IMR-90 (cell line): ENCODE measurements around the gene SPIN3. TPM values are rescaled to one million over a fixed set of nuclear protein-coding genes. Genes with fewer than 3 reads are reported as not detected.
"Not testable (repeated sequence)": the region's sequence is repeated elsewhere in the genome, so short reads cannot be mapped to it uniquely, and the experiment has no call there.

Source experiments
- ATAC-seq: fragments of 200-7000 bp; cut with Tn5 transposase; 2 replicates; pipeline ENCODE4 v1.9.1; 2020; ENCODE audit warnings: low read depth, mild to moderate bottlenecking, moderate library complexity
- BruUV-seq: library from RNA; stranded (reverse); fragments of 400-500 nt; replicated peaks from 2 replicates; lab custom pipeline; 2021; lab: Mats Ljungman, UMichigan
- CTCF ChIA-PET: fragments of 300-600 bp; formaldehyde crosslinking; extraction: SDS; loops from one replicate; lab custom pipeline; 2021; ENCODE audit warnings: antibody characterized with exemption; lab: Yijun Ruan, JAX
- POLR2A ChIA-PET: fragments of 300-600 bp; sonication (Branson Sonifier 250); formaldehyde crosslinking; loops from one replicate; lab custom pipeline; 2022; ENCODE audit warnings: antibody characterized with exemption; ENCODE audit not compliant: unreplicated experiment; lab: Charles Lee
- DNase-seq: peaks from one replicate; pipeline ENCODE4 v3.0.0; 2013
- H2AFZ ChIP-seq: replicated peaks from 2 replicates; pipeline ENCODE3; 2013; ENCODE audit warnings: low read length, mild to moderate bottlenecking; ENCODE audit not compliant: poor library complexity
- H2AK5ac ChIP-seq: 2 replicates; pipeline ENCODE4 v1.6.1; 2013; ENCODE audit warnings: low read depth, low read length, inconsistent platforms
- H2AK9ac ChIP-seq: replicated peaks from 2 replicates; pipeline ENCODE3; 2013; ENCODE audit warnings: mild to moderate bottlenecking, low read depth, low read length, moderate library complexity; ENCODE audit not compliant: poor library complexity
- H2BK120ac ChIP-seq: 2 replicates; pipeline ENCODE4 v1.6.1; 2013; ENCODE audit warnings: low read depth, low read length, inconsistent platforms
- H2BK15ac ChIP-seq: 3 replicates; pipeline ENCODE4 v1.6.1; 2013; ENCODE audit warnings: low read depth, low read length, inconsistent platforms
- H2BK20ac ChIP-seq: 2 replicates; pipeline ENCODE4 v1.6.1; 2013; ENCODE audit warnings: low read depth, mild to moderate bottlenecking, inconsistent platforms, low read length, moderate library complexity
- H2BK5ac ChIP-seq: 2 replicates; pipeline ENCODE4 v1.6.1; 2013; ENCODE audit warnings: mild to moderate bottlenecking, low read depth, low read length, inconsistent platforms; ENCODE audit not compliant: poor library complexity, severe bottlenecking
- H3K14ac ChIP-seq: replicated peaks from 2 replicates; pipeline ENCODE4 v1.6.1; 2013; ENCODE audit warnings: low read depth, low read length, inconsistent platforms
- H3K18ac ChIP-seq: 2 replicates; pipeline ENCODE4 v1.6.1; 2013; ENCODE audit warnings: low read depth, low read length, control low read depth
- H3K23ac ChIP-seq: 2 replicates; pipeline ENCODE4 v1.6.1; 2013; ENCODE audit warnings: low read depth, low read length, inconsistent platforms
- H3K27ac ChIP-seq: 2 replicates; pipeline ENCODE4 v1.5.1; 2013; ENCODE audit warnings: mild to moderate bottlenecking, control low read depth, low read length; ENCODE audit not compliant: insufficient read depth
- H3K27me3 ChIP-seq: 2 replicates; pipeline ENCODE4 v1.6.1; 2013; ENCODE audit warnings: low read length; ENCODE audit not compliant: control insufficient read depth, insufficient read depth
- H3K36me3 ChIP-seq: 2 replicates; pipeline ENCODE4 v1.6.1; 2013; ENCODE audit warnings: low read length, mixed read lengths; ENCODE audit not compliant: control insufficient read depth, insufficient read depth
- H3K4ac ChIP-seq: 2 replicates; pipeline ENCODE4 v1.6.1; 2013; ENCODE audit warnings: low read depth, low read length, inconsistent platforms
- H3K4me1 ChIP-seq: 2 replicates; pipeline ENCODE4 v1.6.1; 2013; ENCODE audit warnings: low read length, mixed read lengths; ENCODE audit not compliant: control insufficient read depth, insufficient read depth
- H3K4me2 ChIP-seq: 2 replicates; pipeline ENCODE4 v1.6.1; 2013; ENCODE audit warnings: low read depth, mild to moderate bottlenecking, control low read depth, low read length, moderate library complexity
- H3K4me3 ChIP-seq: 2 replicates; pipeline ENCODE4 v1.5.1; 2013; ENCODE audit warnings: low read depth, mild to moderate bottlenecking, control low read depth, low read length, moderate library complexity; ENCODE audit not compliant: insufficient read depth
- H3K56ac ChIP-seq: 2 replicates; pipeline ENCODE4 v1.6.1; 2013; ENCODE audit warnings: low read length, inconsistent platforms; ENCODE audit not compliant: insufficient read depth; ENCODE audit errors: extremely low read depth
- H3K79me1 ChIP-seq, 2 experiments: 2 replicates each; pipeline ENCODE4 v1.6.1; 2013; ENCODE audit warnings: low read length in 2 of 2, inconsistent platforms in 1 of 2, low read depth in 1 of 2
- H3K9ac ChIP-seq: 2 replicates; pipeline ENCODE4 v1.6.1; 2013; ENCODE audit warnings: low read depth, low read length, control low read depth
- H3K9me1 ChIP-seq: 2 replicates; pipeline ENCODE4 v1.6.1; 2013; ENCODE audit warnings: low read length, inconsistent platforms; ENCODE audit not compliant: insufficient read depth
- H3K9me3 ChIP-seq: 2 replicates; pipeline ENCODE4 v1.6.1; 2013; ENCODE audit warnings: low read length; ENCODE audit not compliant: control insufficient read depth, insufficient read depth
- H4K20me1 ChIP-seq: 2 replicates; pipeline ENCODE4 v1.6.1; 2013; ENCODE audit warnings: low read length, inconsistent platforms; ENCODE audit not compliant: insufficient read depth
- H4K5ac ChIP-seq: 2 replicates; pipeline ENCODE4 v1.6.1; 2013; ENCODE audit warnings: mild to moderate bottlenecking, low read depth, low read length, control low read depth
- H4K8ac ChIP-seq, 2 experiments: 2 replicates each; pipeline ENCODE4 v1.6.1; 2013; ENCODE audit warnings: low read depth in 2 of 2, low read length in 2 of 2, control low read depth in 1 of 2, inconsistent platforms in 1 of 2
- H4K91ac ChIP-seq: 2 replicates; pipeline ENCODE4 v1.6.1; 2013; ENCODE audit warnings: low read depth, low read length, inconsistent platforms; ENCODE audit not compliant: insufficient read depth
- MXI1 ChIP-seq: IDR thresholded peaks from 2 replicates; pipeline ENCODE4 v1.6.1; 2012; ENCODE audit warnings: low read depth, mild to moderate bottlenecking, low read length, moderate library complexity, borderline replicate concordance
- NFE2L2 ChIP-seq: fragments of 150-350 bp; IDR thresholded peaks from 2 replicates; pipeline ENCODE4 v1.6.1; 2016; ENCODE audit warnings: low read depth, mild to moderate bottlenecking, low read length
- POLR2A ChIP-seq: IDR thresholded peaks from 2 replicates; pipeline ENCODE4 v1.6.1; 2012; ENCODE audit warnings: mild to moderate bottlenecking, low read depth, low read length
- SMC3 ChIP-seq: fragments of 150-350 bp; IDR thresholded peaks from 2 replicates; pipeline ENCODE4 v1.6.1; 2016; ENCODE audit warnings: low read depth, mild to moderate bottlenecking, antibody characterized with exemption, low read length, moderate library complexity
- USF2 ChIP-seq: fragments of 150-350 bp; IDR thresholded peaks from 2 replicates; pipeline ENCODE4 v1.6.1; 2017; ENCODE audit warnings: mild to moderate bottlenecking, antibody characterized with exemption, low read length, low read depth
- WGBS, 2 experiments: methylation state at CpG; one replicate each; pipeline versions ENCODE4 v1.1.5 to v1.1.7; 2013; ENCODE audit warnings: missing lambda C conversion rate in 2 of 2; ENCODE audit not compliant: insufficient read length in 1 of 2; ENCODE audit errors: extremely low coverage in 2 of 2; 5-methylcytosine and 5-hydroxymethylcytosine counted together
- dilution Hi-C: fragments of 300-500 bp; cut with HindIII; formaldehyde crosslinking; loops from one replicate; pipeline ENCODE4 v1.14.3; 2018; ENCODE audit warnings: low sequenced_read_pairs; ENCODE audit not compliant: unreplicated experiment
- in situ Hi-C: fragments of 300-500 bp; cut with MboI; formaldehyde crosslinking; loops from 3 replicates; pipeline ENCODE4 v1.14.3; 2019; ENCODE audit warnings: low sequenced_read_pairs, inconsistent platforms, mixed read lengths
- intact Hi-C: fragments of 100-400 bp; cut with micrococcal nuclease; formaldehyde crosslinking; loops from 2 replicates; pipeline ENCODE4 v1.10.0; 2022
- polyA plus RNA-seq, 3 experiments: library from polyadenylated mRNA; depleted of rRNA; stranded (reverse); fragments of >200 nt; gene quantifications; 2 replicates each; pipeline ENCODE4 v1.2.3, GENCODE V29; 2012; ENCODE audit warnings: low replicate concordance in 1 of 3
- total RNA-seq: library from RNA; depleted of rRNA; stranded (reverse); fragments of >200 nt; gene quantifications from 2 replicates; pipeline ENCODE4 v1.2.3, GENCODE V29; 2012

Gene SPIN3
- total and polyA plus RNA-seq, 2 of the 4 experiments (the other 2 are of a cell fraction): 4.3 to 5.3 TPM

GRCh38 chrX:56995271-56995994 is at the start of gene SPIN3 (continued):
- no peak for TF ChIP-seq SMC3
- no peak for TF ChIP-seq MXI1
- TF ChIP-seq NFE2L2: no peak
- TF ChIP-seq POLR2A: no peak

GRCh38 chrX:57044245-57044644 is 48.9 kb upstream of the SPIN3 start:
- Histone ChIP-seq H2BK120ac (no peak overlapping the region), H2AK5ac (no peak overlapping the region), H3K4me2 (no peak overlapping the region), H2AFZ (no peak overlapping the region), H2AK9ac (no peak overlapping the region), H3K14ac (no peak overlapping the region), H3K27me3 (no peaks in the 10 kb centered on the region), H4K8ac (no peak overlapping the region), H3K9ac (no peak overlapping the region), H2BK15ac (no peak overlapping the region), H4K20me1 (no peaks in the 10 kb centered on the region), H3K9me3 (no peaks in the 10 kb centered on the region), H3K9me1 (no peaks in the 10 kb centered on the region), H3K4ac (no peak overlapping the region), H4K91ac (no peak overlapping the region), H2BK5ac (no peak overlapping the region), H3K36me3 (no peaks in the 10 kb centered on the region), H4K5ac (no peak overlapping the region), H2BK20ac (no peak overlapping the region), H3K4me3 (no peak overlapping the region), H3K79me1 (no peaks in the 10 kb centered on the region), H3K4me1 (no peaks in the 10 kb centered on the region), H3K56ac (no peak overlapping the region), H3K18ac (no peak overlapping the region), H3K27ac (no peak overlapping the region), H3K23ac (no peak overlapping the region)
- POLR2A ChIA-PET: no interaction called here
- DNase-seq (no peak), ATAC-seq (no peak)
- CTCF ChIA-PET: no interaction called here
- WGBS, 2 experiments: 40% methylated on average over 1 of the region's 3 CpGs; no CpG with 5 or more reads in 1 of the 2 experiments
- in situ Hi-C loops: no loop called here
- TF ChIP-seq NFE2L2: no peak
- TF ChIP-seq POLR2A: no peak
- no peak for TF ChIP-seq MXI1
- TF ChIP-seq USF2: no peak
- dilution Hi-C loops: no loop called here
- intact Hi-C loops: no loop called here
- BruUV-seq: no TSS peak

GRCh38 chrX:57037265-57037664 is 41.9 kb upstream of the SPIN3 start:
- CTCF ChIA-PET, H3K9ac ChIP-seq, H2AFZ ChIP-seq, POLR2A ChIA-PET, H2BK20ac ChIP-seq, H3K56ac ChIP-seq, H3K23ac ChIP-seq, H3K27me3 ChIP-seq, H4K5ac ChIP-seq, H2BK120ac ChIP-seq, H2BK15ac ChIP-seq, ATAC-seq, H3K79me1 ChIP-seq, H3K4me1 ChIP-seq, H4K20me1 ChIP-seq, H4K91ac ChIP-seq, H3K36me3 ChIP-seq, H3K4me3 ChIP-seq, intact Hi-C loops, H2AK5ac ChIP-seq, H3K9me3 ChIP-seq, H3K9me1 ChIP-seq, H2AK9ac ChIP-seq, H3K18ac ChIP-seq, in situ Hi-C loops, H3K14ac ChIP-seq, H2BK5ac ChIP-seq, BruUV-seq, H3K4me2 ChIP-seq, dilution Hi-C loops, H3K4ac ChIP-seq, H4K8ac ChIP-seq, DNase-seq, H3K27ac ChIP-seq: not testable (repeated sequence)
- 67% methylated on average over 2 of the region's 7 CpGs; no CpG with 5 or more reads in 1 of the 2 experiments for WGBS, 2 experiments
